ENCODE results near the gene GABRP.

GABRP gene

DNA sequence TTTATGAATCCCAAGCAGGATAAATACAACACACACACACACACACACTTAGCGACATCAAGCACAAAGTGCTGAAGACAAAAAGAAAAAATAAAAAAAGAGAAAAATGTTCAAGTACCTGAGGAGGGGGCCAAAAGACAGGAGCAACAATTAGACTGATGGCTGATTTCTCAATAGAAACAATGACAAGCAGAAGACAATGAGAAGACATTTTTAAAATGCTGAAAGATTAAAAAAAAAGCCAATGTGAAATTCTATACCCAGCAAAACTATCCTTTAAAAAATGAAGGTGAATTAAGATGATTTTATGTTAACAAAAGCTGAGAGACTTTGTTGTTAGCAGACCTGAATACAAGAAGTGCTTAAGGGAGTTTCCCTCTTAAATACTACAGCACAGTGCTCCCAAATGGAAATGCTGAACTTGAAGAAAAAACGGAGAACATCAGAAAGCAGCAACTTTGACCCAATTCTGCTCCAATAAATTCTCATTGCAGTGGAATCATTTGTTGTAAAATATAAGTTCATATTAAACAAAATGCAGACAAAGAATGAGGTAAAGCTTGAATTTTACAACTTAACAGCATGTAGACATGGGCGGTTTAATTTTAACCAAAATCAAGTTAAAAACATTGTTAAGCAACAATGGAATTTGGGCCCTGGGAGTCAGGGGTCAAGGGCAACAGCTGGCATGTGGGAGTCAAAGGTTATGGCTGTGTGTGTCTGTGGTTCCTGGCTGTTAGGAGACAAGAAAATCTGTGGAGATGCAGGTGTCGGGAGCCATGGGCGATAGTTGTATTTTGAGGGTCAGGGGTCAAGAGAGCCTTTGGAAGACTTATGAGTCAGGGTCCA, 77.5 kb downstream of the GABRP start:
- no peak for DNase-seq (ENCODE audit: low spot score)
- POLR2A ChIA-PET (ENCODE audit: low non-redundant PET), result no interaction called here
- TF ChIP-seq, protein P1, sequence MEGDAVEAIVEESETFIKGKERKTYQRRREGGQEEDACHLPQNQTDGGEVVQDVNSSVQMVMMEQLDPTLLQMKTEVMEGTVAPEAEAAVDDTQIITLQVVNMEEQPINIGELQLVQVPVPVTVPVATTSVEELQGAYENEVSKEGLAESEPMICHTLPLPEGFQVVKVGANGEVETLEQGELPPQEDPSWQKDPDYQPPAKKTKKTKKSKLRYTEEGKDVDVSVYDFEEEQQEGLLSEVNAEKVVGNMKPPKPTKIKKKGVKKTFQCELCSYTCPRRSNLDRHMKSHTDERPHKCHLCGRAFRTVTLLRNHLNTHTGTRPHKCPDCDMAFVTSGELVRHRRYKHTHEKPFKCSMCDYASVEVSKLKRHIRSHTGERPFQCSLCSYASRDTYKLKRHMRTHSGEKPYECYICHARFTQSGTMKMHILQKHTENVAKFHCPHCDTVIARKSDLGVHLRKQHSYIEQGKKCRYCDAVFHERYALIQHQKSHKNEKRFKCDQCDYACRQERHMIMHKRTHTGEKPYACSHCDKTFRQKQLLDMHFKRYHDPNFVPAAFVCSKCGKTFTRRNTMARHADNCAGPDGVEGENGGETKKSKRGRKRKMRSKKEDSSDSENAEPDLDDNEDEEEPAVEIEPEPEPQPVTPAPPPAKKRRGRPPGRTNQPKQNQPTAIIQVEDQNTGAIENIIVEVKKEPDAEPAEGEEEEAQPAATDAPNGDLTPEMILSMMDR (conservative IDR thresholded peaks at IDR 0.05; ENCODE audit: low read depth), result no peak
- peak overlapping the region; percentile 77 for H3K27ac ChIP-seq
- CTCF ChIA-PET, result interaction anchor here (0.6 kb wide), 1 partner anchor 45 kb away, joined by 4 read pairs; no protein-coding TSS in a partner anchor

DNA sequence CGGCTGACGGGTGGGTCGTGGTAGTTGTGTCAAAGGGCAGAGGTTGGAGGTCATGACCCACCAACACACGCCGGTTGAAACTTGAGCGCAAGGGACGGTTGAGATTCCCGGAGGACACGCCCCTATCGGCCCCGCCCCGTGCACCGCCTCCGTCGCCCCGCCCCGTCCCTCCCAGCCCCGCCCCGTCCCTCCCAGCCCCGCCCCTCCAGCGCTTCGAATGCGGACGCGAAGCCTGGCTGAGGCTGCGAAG, 78.1 kb downstream of the GABRP start:
- ChIA-PET POLR2A (ENCODE audit: low non-redundant PET) (no interaction called here), CTCF (no interaction called here)
- TF ChIP-seq, protein P1 (conservative IDR thresholded peaks at IDR 0.05; ENCODE audit: low read depth), result no peak
- DNase-seq (ENCODE audit: low spot score), result peak; percentile 91
- peak overlapping the region; percentile 77 for H3K27ac ChIP-seq

DNA sequence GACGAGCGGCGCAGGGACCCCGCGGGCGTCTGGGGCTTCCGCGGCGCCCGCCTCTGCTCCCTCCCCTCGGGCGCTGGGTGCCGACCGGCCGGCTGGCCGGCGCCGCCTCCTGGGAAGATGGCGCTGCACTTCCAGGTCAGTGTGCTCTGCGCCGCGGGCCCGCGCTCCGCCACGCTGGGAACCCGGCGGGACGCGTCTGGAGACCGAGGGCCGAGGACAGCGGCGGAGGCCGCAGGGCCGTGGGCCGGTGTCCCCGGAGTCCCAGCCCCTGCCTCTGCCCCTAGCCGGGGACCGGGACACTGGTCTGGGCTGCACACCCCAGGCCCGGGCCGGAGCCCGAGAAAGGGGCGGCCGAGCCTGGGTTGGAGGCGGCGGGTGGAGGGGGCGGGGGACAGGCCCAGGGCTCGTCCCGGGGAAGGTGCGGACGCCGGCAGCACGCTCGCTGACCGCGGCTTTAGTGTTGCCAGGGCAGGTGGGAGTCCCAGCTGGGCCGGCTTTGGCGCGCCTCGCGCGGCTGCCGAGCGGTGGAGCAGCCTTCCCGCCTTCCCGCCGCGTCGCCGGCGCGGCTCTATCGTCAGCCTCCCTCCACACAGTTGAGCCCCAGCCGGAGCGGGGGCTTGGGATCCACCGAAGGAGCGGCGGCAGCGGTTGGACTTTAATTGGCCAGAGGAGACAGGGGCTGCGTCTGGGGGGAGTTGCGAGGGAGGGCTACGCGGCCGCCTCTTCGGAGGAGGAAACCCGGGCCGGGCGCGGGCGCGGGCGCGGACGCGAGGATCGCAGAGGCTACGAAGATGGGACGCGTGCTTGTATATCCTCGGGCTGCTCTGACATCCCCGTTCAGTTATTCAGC, 78.6 kb downstream of the GABRP start, which contains the start of gene RANBP17:
Gene RANBP17, plus strand, starts transcription at position 102 of the 850 bp plus-strand sequence.
- POLR2A ChIA-PET (ENCODE audit: low non-redundant PET), result no interaction called here
- CTCF ChIA-PET, result no interaction called here
- H3K27ac ChIP-seq, result peak within 1 kb of the TSS; percentile 77

DNA sequence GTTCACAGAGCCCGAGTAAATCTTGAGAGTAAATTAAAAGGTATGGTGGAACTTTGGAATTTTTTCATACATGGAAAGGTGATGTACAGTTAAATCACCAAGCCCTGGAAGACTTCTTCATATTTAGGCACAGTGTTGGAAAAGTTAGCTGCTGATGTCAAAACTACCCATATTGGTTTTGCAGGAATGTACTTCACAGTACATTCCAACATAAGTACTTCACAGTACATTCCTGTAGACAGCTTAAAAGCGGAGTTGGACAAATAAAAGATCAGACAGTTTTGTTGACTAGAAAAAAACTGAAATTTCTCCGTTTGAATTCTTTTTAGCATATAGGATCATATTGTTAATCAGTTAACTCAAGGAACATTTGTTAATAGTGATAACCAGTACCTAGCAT, 80.1 kb downstream of the GABRP start:
- no peak for DNase-seq (ENCODE audit: low spot score)
- ChIA-PET POLR2A (ENCODE audit: low non-redundant PET) (no interaction called here), CTCF (no interaction called here)
- H3K27ac ChIP-seq, result no peak overlapping the region
- TF ChIP-seq, protein P1 (conservative IDR thresholded peaks at IDR 0.05; ENCODE audit: low read depth), result no peak

More for the DNA sequence above, 78.6 kb downstream of the GABRP start, which contains the start of gene RANBP17:
- peak; percentile 63 for DNase-seq (ENCODE audit: low spot score)
- TF ChIP-seq, protein P1 (conservative IDR thresholded peaks at IDR 0.05; ENCODE audit: low read depth), result 0 out of 2 replicates have a peak, but pooled peaks have one; percentile 23
